Spleen (tissue), 7 donors: ENCODE data around the gene ALMS1.
"Not testable (repeated sequence)": the region's sequence is repeated elsewhere in the genome, so short reads cannot be mapped to it uniquely, and the experiment has no call there.

Experiments
- POLR2A ChIP-seq, 3 donors: fragments of 450-650 bp; IDR thresholded peaks; one replicate each; pipeline ENCODE4 v1.5.1; 2017; ENCODE audit warnings: antibody characterized with exemption in 3 of 3, mild to moderate bottlenecking in 1 of 3
- TF ChIP-seq, protein P1 (sequence below), 11 experiments: fragments of 200-600 bp in 7 of 11; fragments of 450-650 bp in 4 of 11; sonication (generic) in 4 of 11; IDR thresholded peaks in 8 of 11; conservative IDR thresholded peaks in 3 of 11; 1 replicate in 7 of 11; 2 replicates in 4 of 11; pipeline versions ENCODE4 v1.4.0 to v1.8.0; 2016 to 2021; ENCODE audit warnings: antibody characterized with exemption in 11 of 11, inconsistent platforms in 4 of 11, mild to moderate bottlenecking in 1 of 11
- donor health status: DM: no; HTN: no; CAD: no; lungs with moderate emphysema.
- donor health status: DM: no; HTN: no; CAD: no.
- donor health status: DM: no; HTN: no; CAD: no.

DNA sequence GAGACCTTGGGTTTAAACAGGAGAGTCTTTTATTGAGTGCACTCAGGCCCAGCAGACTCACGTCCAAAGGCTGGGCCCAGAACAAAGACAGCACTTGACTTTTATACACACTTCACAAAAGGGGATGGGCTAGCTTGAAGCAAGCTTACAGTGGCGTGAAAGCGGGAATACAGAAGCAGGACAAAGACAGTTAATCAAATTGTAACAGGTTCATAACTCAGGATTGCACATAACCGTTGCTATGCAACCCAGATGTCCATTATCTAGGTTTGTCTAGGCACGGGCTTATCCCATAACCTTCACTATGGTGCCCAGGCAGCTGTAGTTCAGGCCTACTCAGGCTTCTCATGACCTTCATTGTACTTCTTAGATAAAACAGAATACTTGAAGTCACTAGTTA is 175.2 kb downstream of the ALMS1 start:
- TF ChIP-seq, protein P1, sequence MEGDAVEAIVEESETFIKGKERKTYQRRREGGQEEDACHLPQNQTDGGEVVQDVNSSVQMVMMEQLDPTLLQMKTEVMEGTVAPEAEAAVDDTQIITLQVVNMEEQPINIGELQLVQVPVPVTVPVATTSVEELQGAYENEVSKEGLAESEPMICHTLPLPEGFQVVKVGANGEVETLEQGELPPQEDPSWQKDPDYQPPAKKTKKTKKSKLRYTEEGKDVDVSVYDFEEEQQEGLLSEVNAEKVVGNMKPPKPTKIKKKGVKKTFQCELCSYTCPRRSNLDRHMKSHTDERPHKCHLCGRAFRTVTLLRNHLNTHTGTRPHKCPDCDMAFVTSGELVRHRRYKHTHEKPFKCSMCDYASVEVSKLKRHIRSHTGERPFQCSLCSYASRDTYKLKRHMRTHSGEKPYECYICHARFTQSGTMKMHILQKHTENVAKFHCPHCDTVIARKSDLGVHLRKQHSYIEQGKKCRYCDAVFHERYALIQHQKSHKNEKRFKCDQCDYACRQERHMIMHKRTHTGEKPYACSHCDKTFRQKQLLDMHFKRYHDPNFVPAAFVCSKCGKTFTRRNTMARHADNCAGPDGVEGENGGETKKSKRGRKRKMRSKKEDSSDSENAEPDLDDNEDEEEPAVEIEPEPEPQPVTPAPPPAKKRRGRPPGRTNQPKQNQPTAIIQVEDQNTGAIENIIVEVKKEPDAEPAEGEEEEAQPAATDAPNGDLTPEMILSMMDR (IDR thresholded peaks at IDR 0.05 in 8 of 11, conservative IDR thresholded peaks at IDR 0.05 in 3 of 11) = not testable (repeated sequence)
- not testable (repeated sequence) for TF ChIP-seq POLR2A (IDR thresholded peaks at IDR 0.05)
